Measurements from ENCODE around the gene STK17B.

Gene STK17B

DNA sequence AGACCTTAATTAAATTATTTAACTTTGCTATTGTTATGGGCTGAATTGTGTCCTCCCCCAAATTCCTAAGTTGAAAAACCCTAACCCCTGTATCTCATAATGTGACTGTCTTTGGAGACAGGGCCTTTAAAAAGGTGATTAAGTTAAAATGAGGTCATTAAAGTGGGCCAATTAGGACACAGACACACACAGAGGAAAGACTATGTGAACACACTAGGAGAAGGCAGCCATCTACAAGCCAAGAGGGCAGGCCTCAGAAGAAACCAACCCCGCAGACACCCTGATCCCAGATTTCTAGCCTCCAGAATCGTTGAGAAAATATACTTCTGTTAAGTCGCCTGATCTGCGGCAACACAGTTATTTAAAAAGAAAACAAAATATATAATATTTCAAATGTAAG, 6.4 kb downstream of the STK17B start:
- no peak for TF ChIP-seq CTCF (IDR thresholded peaks at IDR 0.05; ENCODE audit: extremely low read depth, insufficient read depth, missing control alignments)
- in situ Hi-C loops (cut with MboI; ENCODE audit: low pct_unique_long_range_greater_than_20kb, low sequenced_read_pairs, unreplicated experiment): loop anchor here (25.0 kb wide), 1 partner anchor 97 kb away; no protein-coding TSS in a partner anchor
- no peak for DNase-seq (ENCODE audit: low spot score)

DNA sequence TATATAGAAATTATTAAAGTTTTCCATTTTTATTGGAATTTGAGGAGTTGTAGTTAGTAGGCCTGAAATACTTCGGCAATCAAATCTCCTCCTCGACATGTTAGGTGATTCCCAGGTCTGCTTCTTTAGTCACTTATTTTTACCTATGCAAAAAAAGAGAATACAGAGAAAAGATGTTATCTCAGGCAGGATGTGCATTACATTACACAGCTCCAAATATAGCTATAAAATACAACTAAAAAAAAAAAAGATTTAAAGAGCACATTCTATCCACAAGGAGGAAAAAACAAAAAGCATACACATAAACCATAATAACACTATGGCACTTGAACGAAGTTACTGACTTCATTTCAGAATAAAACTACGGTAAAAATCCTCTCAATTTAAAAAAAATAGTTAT, 8.1 kb downstream of the STK17B start:
- no peak for DNase-seq (ENCODE audit: low spot score)
- in situ Hi-C loops (cut with MboI; ENCODE audit: low pct_unique_long_range_greater_than_20kb, low sequenced_read_pairs, unreplicated experiment): loop anchor here (25.0 kb wide), 1 partner anchor 99 kb away; no protein-coding TSS in a partner anchor
- no peak for TF ChIP-seq CTCF (IDR thresholded peaks at IDR 0.05; ENCODE audit: extremely low read depth, insufficient read depth, missing control alignments)

- in situ Hi-C loops (cut with MboI; ENCODE audit: low pct_unique_long_range_greater_than_20kb, low sequenced_read_pairs, unreplicated experiment): loop anchor here (25.0 kb wide), 1 partner anchor 100 kb away; no protein-coding TSS in a partner anchor
- no peak for TF ChIP-seq CTCF (IDR thresholded peaks at IDR 0.05; ENCODE audit: extremely low read depth, insufficient read depth, missing control alignments)
- DNase-seq (ENCODE audit: low spot score): no peak
These were observed 8.7 kb downstream of the STK17B start for GRCh38 chr2:196162586-196163175.

GRCh38 chr2:196160946-196161345, 10.4 kb downstream of the STK17B start:
- no peak for DNase-seq (ENCODE audit: low spot score)
- TF ChIP-seq CTCF (IDR thresholded peaks at IDR 0.05; ENCODE audit: extremely low read depth, insufficient read depth, missing control alignments): no peak
- in situ Hi-C loops (cut with MboI; ENCODE audit: low pct_unique_long_range_greater_than_20kb, low sequenced_read_pairs, unreplicated experiment): loop anchor here (25.0 kb wide), 1 partner anchor 101 kb away; no protein-coding TSS in a partner anchor

DNA sequence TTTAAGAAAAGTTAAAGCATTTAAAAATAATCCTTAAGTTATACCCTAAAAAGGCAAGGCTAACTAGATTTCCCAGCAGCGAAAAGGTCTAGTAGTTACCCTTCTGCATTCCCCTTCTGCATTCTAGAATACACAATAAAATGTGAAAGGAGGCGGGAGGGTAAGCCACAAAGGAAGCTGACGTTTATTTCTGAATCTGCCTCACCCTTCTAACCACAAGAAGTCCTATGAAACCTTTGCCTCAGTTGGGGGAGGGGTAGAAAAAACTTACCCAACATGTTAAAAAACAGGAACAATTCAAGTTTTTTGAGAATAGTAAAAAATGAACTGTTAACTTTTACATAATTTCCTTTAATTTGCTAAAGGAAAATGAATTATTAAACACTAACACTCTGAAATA, 11.3 kb downstream of the STK17B start:
- in situ Hi-C loops (cut with MboI; ENCODE audit: low pct_unique_long_range_greater_than_20kb, low sequenced_read_pairs, unreplicated experiment): loop anchor here (25.0 kb wide), 1 partner anchor 102 kb away; no protein-coding TSS in a partner anchor
- TF ChIP-seq CTCF (IDR thresholded peaks at IDR 0.05; ENCODE audit: extremely low read depth, insufficient read depth, missing control alignments): no peak
- DNase-seq (ENCODE audit: low spot score): peak; percentile 36

DNA sequence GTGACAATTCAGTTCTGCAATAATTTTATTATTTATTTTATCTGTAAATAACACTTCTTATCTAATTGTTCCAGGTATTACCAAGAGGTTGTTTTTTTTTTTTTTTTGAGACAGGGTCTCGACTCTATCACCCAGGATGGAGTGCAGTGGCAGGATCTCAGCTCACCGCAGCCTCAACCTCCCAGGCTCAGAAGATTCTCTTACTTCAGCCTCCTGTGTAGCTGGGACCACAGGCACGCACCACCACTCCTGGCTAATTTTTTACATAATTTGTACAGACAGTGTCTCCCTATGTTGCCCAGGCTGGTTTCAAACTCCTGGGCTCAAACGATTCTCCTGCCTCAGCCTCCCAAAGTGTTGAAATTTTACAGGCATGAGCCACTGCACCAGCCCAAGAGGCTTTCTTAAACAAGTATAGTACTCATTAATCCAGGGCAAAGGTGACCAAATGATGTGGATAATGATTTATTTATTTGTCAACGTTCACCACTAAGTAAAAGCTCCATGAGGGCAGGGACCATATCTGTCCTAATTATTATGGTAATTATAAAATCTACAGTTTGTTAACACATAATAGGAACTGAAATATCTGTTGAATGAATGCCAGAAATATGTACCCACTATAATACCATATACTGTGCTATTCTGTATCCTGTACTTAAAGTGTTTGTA, 12.0 kb downstream of the STK17B start:
- no peak for DNase-seq (ENCODE audit: low spot score)
- in situ Hi-C loops (cut with MboI; ENCODE audit: low pct_unique_long_range_greater_than_20kb, low sequenced_read_pairs, unreplicated experiment): loop anchor here (25.0 kb wide), 1 partner anchor 103 kb away; no protein-coding TSS in a partner anchor
- TF ChIP-seq CTCF (IDR thresholded peaks at IDR 0.05; ENCODE audit: extremely low read depth, insufficient read depth, missing control alignments): no peak
